Fibroblast of skin of left quadriceps (primary cell): ENCODE data around the gene SCTR.

Experiments
- DNase-seq, 2 experiments: peaks; one replicate each; pipeline ENCODE4 v3.0.0-alpha.2; 2013; ENCODE audit warnings: low read depth in 2 of 2

The SCTR gene

GRCh38 chr2:119523952-119524694 is at the start of gene SCTR:
SCTR (minus strand) TSS chr2:119524483; CDS start chr2:119524226, 257 bp downstream.
- DNase-seq, result no peak

- no peak for DNase-seq
Measured at GRCh38 chr2:119567292-119567691, 43.0 kb upstream of the SCTR start.

GRCh38 chr2:119565481-119565880 is 41.2 kb upstream of the SCTR start:
- DNase-seq, result no peak

GRCh38 chr2:119553687-119554344 is 29.5 kb upstream of the SCTR start:
- no peak for DNase-seq

- DNase-seq, result no peak
Measured at GRCh38 chr2:119552902-119553301, 28.6 kb upstream of the SCTR start.

GRCh38 chr2:119550856-119551255 is 26.6 kb upstream of the SCTR start:
- DNase-seq, result no peak

- DNase-seq, result no peak
Measured at GRCh38 chr2:119550346-119550745, 26.1 kb upstream of the SCTR start.

- DNase-seq, result peak; percentile 78
Measured at GRCh38 chr2:119549241-119549640, 25.0 kb upstream of the SCTR start.

- no peak for DNase-seq
Measured at GRCh38 chr2:119548516-119549120, 24.3 kb upstream of the SCTR start.

GRCh38 chr2:119546447-119546767 is 22.1 kb upstream of the SCTR start:
- no peak for DNase-seq

GRCh38 chr2:119545754-119546446 is 21.6 kb upstream of the SCTR start:
- DNase-seq, result peak; percentile 28 to 37

- peak; percentile 39 to 42 for DNase-seq
Measured at GRCh38 chr2:119544939-119545475, 20.7 kb upstream of the SCTR start.

- DNase-seq, result peak; percentile 18 to 28
Measured at GRCh38 chr2:119544075-119544938, 20.0 kb upstream of the SCTR start, which contains the start of gene CFAP221. CFAP221 (plus strand) TSS chr2:119544449; CDS start chr2:119546132, 1,683 bp downstream.

GRCh38 chr2:119541476-119541875 is 17.2 kb upstream of the SCTR start:
- no peak for DNase-seq

GRCh38 chr2:119537792-119538191 is 13.5 kb upstream of the SCTR start:
- DNase-seq, result no peak

GRCh38 chr2:119536707-119537106 is 12.4 kb upstream of the SCTR start:
- DNase-seq, result no peak

GRCh38 chr2:119536211-119536610 is 11.9 kb upstream of the SCTR start:
- no peak for DNase-seq

- DNase-seq, result no peak
Measured at GRCh38 chr2:119533560-119533959, 9.3 kb upstream of the SCTR start.

GRCh38 chr2:119531292-119531691 is 7.0 kb upstream of the SCTR start:
- no peak for DNase-seq

GRCh38 chr2:119527999-119528398 is 3.7 kb upstream of the SCTR start:
- no peak for DNase-seq

- DNase-seq, result no peak
Measured at GRCh38 chr2:119525614-119526013, 1.3 kb upstream of the SCTR start.
